ACC112 (cell line): ENCODE measurements around the gene ENHO.
A peak's percentile ranks its signal among the peaks of the same experiment; 100 is the strongest.

Experiments used
- H2AFZ ChIP-seq: fragments of 200-600 bp; sonication (generic); one replicate; pipeline ENCODE4 v1.6.0; 2017; ENCODE audit warnings: antibody characterized with exemption, low read length; ENCODE audit not compliant: unreplicated experiment
- H3K27ac ChIP-seq: fragments of 200-600 bp; sonication (generic); 2 replicates; pipeline ENCODE4 v1.5.1; 2014; ENCODE audit warnings: low read depth, mild to moderate bottlenecking, antibody characterized with exemption, low read length, moderate library complexity
- H3K27me3 ChIP-seq: fragments of 200-600 bp; sonication (generic); 2 replicates; pipeline ENCODE4 v1.6.1; 2014; ENCODE audit warnings: mild to moderate bottlenecking, antibody characterized with exemption, low read length, moderate library complexity, mixed read lengths; ENCODE audit not compliant: insufficient read depth
- H3K36me3 ChIP-seq: fragments of 200-600 bp; sonication (generic); 2 replicates; pipeline ENCODE4 v1.6.1; 2016; ENCODE audit warnings: mild to moderate bottlenecking, antibody characterized with exemption, low read length, moderate library complexity, mixed read lengths; ENCODE audit not compliant: insufficient read depth
- H3K4me1 ChIP-seq: fragments of 200-600 bp; sonication (generic); one replicate; pipeline ENCODE4 v1.6.1; 2016; ENCODE audit warnings: low read length, mixed read lengths; ENCODE audit not compliant: insufficient read depth, unreplicated experiment, control insufficient read depth
- H3K4me3 ChIP-seq: fragments of 200-600 bp; sonication (generic); 2 replicates; pipeline ENCODE4 v1.5.1; 2014; ENCODE audit warnings: mild to moderate bottlenecking, low read depth, low read length
- H3K79me2 ChIP-seq: fragments of 200-600 bp; sonication (generic); one replicate; pipeline ENCODE4 v1.6.0; 2016; ENCODE audit warnings: low read length; ENCODE audit not compliant: control insufficient read depth, unreplicated experiment, insufficient read depth

ENHO gene

GRCh38 chr9:34563262-34563661 lies 40.5 kb upstream of the ENHO start:
- Histone ChIP-seq H3K27me3 (peaks cover 15% of the 10 kb centered on the region), H3K4me1 (peaks cover 19% of the 10 kb centered on the region)

GRCh38 chr9:34562135-34562745 lies 39.5 kb upstream of the ENHO start:
- H2AFZ ChIP-seq, result no peak overlapping the region
- H3K27ac ChIP-seq, result no peak overlapping the region
- H3K27me3 ChIP-seq, result peaks cover 9% of the 10 kb centered on the region
- H3K79me2 ChIP-seq, result no peaks in the 10 kb centered on the region
- no peaks in the 10 kb centered on the region for H3K36me3 ChIP-seq
- peaks cover 19% of the 10 kb centered on the region for H3K4me1 ChIP-seq
- no peak overlapping the region for H3K4me3 ChIP-seq

More at GRCh38 chr9:34563262-34563661, 40.5 kb upstream of the ENHO start:
- no peaks in the 10 kb centered on the region for H3K79me2 ChIP-seq
- no peak overlapping the region for H2AFZ ChIP-seq
- no peak overlapping the region for H3K4me3 ChIP-seq
- no peaks in the 10 kb centered on the region for H3K36me3 ChIP-seq
- no peak overlapping the region for H3K27ac ChIP-seq

GRCh38 chr9:34560599-34561214 lies 37.9 kb upstream of the ENHO start:
- Histone ChIP-seq H3K27ac (no peak overlapping the region), H2AFZ (no peak overlapping the region), H3K79me2 (no peaks in the 10 kb centered on the region), H3K4me1 (peaks cover 19% of the 10 kb centered on the region), H3K27me3 (no peaks in the 10 kb centered on the region; the same call in 1 of the 2 replicates), H3K36me3 (no peaks in the 10 kb centered on the region), H3K4me3 (no peak overlapping the region)

GRCh38 chr9:34559624-34560455 lies 37.0 kb upstream of the ENHO start:
- Histone ChIP-seq H3K27ac (no peak overlapping the region), H2AFZ (peak overlapping the region; percentile 11), H3K79me2 (no peaks in the 10 kb centered on the region), H3K4me1 (peaks cover 19% of the 10 kb centered on the region), H3K27me3 (no peaks in the 10 kb centered on the region; the same call in 1 of the 2 replicates), H3K36me3 (no peaks in the 10 kb centered on the region), H3K4me3 (peak overlapping the region; percentile 17; the same call in 1 of the 2 replicates)

GRCh38 chr9:34558919-34559623 lies 36.3 kb upstream of the ENHO start:
- Histone ChIP-seq H3K4me3 (peak overlapping the region; percentile 17; the same call in 1 of the 2 replicates), H3K27ac (no peak overlapping the region), H3K27me3 (no peaks in the 10 kb centered on the region; the same call in 1 of the 2 replicates), H3K36me3 (no peaks in the 10 kb centered on the region), H3K4me1 (peaks cover 19% of the 10 kb centered on the region), H3K79me2 (no peaks in the 10 kb centered on the region), H2AFZ (no peak overlapping the region)

GRCh38 chr9:34558364-34558763 lies 35.6 kb upstream of the ENHO start:
- Histone ChIP-seq H3K27ac (no peak overlapping the region), H3K36me3 (no peaks in the 10 kb centered on the region), H2AFZ (no peak overlapping the region), H3K79me2 (no peaks in the 10 kb centered on the region), H3K27me3 (no peaks in the 10 kb centered on the region; the same call in 1 of the 2 replicates), H3K4me1 (peaks cover 19% of the 10 kb centered on the region), H3K4me3 (no peak overlapping the region)

- H3K27me3 ChIP-seq, result no peaks in the 10 kb centered on the region; the same call in 1 of the 2 replicates
- H3K36me3 ChIP-seq, result no peaks in the 10 kb centered on the region
- no peak overlapping the region for H3K4me3 ChIP-seq
- H2AFZ ChIP-seq, result no peak overlapping the region
- H3K27ac ChIP-seq, result no peak overlapping the region
- H3K79me2 ChIP-seq, result no peaks in the 10 kb centered on the region
- peaks cover 19% of the 10 kb centered on the region for H3K4me1 ChIP-seq
Measured at GRCh38 chr9:34557426-34558321, 34.9 kb upstream of the ENHO start.

- H3K4me3 ChIP-seq, result no peak overlapping the region
- H3K79me2 ChIP-seq, result no peaks in the 10 kb centered on the region
- H3K27ac ChIP-seq, result no peak overlapping the region
- no peak overlapping the region for H2AFZ ChIP-seq
- peaks cover 19% of the 10 kb centered on the region for H3K4me1 ChIP-seq
- H3K27me3 ChIP-seq, result no peaks in the 10 kb centered on the region; the same call in 1 of the 2 replicates
- H3K36me3 ChIP-seq, result no peaks in the 10 kb centered on the region
Measured at GRCh38 chr9:34556949-34557348, 34.2 kb upstream of the ENHO start.

- H3K4me1 ChIP-seq, result peaks cover 19% of the 10 kb centered on the region
- no peaks in the 10 kb centered on the region for H3K79me2 ChIP-seq
- H3K36me3 ChIP-seq, result no peaks in the 10 kb centered on the region
- no peak overlapping the region for H3K27ac ChIP-seq
- H3K4me3 ChIP-seq, result no peak overlapping the region
- H3K27me3 ChIP-seq, result no peaks in the 10 kb centered on the region; the same call in 1 of the 2 replicates
- H2AFZ ChIP-seq, result no peak overlapping the region
Measured at GRCh38 chr9:34555936-34556525, 33.2 kb upstream of the ENHO start.
